GM12874 (cell line): ENCODE measurements around the gene MAPK1.

ENCODE experiments used
- CTCF ChIP-seq: IDR thresholded peaks from 2 replicates; pipeline ENCODE4 v1.5.1; 2011; ENCODE audit warnings: low read depth, mild to moderate bottlenecking, control low read depth, low read length, moderate library complexity; ENCODE audit not compliant: insufficient read depth

MAPK1 gene

GRCh38 chr22:21876486-21877176 is 9.2 kb upstream of the MAPK1 start:
- TF ChIP-seq CTCF = no peak

- no peak for TF ChIP-seq CTCF
These were observed 6.2 kb upstream of the MAPK1 start for GRCh38 chr22:21873619-21874018.

DNA sequence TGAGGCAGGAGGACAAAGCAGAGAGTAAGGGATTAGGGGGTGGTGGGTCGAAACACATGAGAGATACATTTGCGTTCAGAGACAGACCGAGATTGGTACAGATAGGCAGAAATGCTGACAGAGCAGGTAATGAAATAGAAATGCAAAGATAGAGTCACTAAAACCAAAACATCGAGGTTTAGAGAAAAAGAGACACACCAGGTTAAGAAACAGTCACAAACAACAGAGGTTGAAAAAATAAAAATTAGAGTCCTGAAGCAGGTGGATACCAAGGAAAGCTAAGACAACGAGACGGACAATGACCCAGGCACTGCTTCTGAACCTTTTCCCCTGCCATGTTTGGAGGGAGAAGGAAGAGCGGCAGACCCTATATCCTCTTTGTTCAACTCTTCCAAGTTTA is 1.2 kb upstream of the MAPK1 start:
- no peak for TF ChIP-seq CTCF

- no peak for TF ChIP-seq CTCF
These were observed 465 bp downstream of the MAPK1 start for GRCh38 chr22:21866833-21867527.

DNA sequence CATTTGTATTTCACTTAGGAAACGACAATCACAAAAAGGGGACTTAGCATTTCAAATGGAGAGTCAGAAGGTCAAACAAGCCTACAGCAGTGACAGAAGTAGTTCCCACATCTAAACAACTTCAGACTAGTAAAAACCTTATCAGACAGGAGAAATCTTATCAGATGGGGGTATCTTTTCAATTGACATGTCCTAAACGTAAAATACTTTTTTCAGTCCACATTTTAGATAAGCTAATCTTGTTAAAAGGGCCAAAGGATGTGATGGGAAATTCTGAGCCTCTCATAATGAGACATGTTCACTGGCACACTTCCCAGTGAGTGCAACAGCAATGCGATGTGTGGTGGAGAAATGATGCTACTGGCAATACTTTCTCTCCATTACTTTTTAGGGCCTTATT is 2.4 kb downstream of the MAPK1 start:
- no peak for TF ChIP-seq CTCF

- TF ChIP-seq CTCF = no peak
These were observed 4.8 kb downstream of the MAPK1 start for GRCh38 chr22:21862386-21863245.

- TF ChIP-seq CTCF = no peak
These were observed 5.6 kb downstream of the MAPK1 start for GRCh38 chr22:21861851-21862250.
